Smooth muscle cell (in vitro differentiated cells): ENCODE results near the gene MPPED2. TPM values are rescaled to one million over a fixed set of nuclear protein-coding genes. Genes with fewer than 3 reads are reported as not detected.

Experiments used
- DNase-seq: peaks from one replicate; lab custom pipeline; 2025; ENCODE audit not compliant: unreplicated experiment; lab: John Stamatoyannopoulos, UW
- H2AFZ ChIP-seq: fragments of 200-600 bp; sonication (generic); 2 replicates; pipeline ENCODE4 v1.6.0; 2016; ENCODE audit warnings: antibody characterized with exemption, low read depth, mild to moderate bottlenecking
- H3F3A ChIP-seq: fragments of 200-600 bp; sonication (generic); 2 replicates; pipeline ENCODE4 v1.6.0; 2017; ENCODE audit warnings: antibody characterized with exemption, low read depth
- H3K27ac ChIP-seq: fragments of 200-600 bp; sonication (generic); 2 replicates; pipeline ENCODE4 v1.5.1; 2016; ENCODE audit warnings: low read depth, mild to moderate bottlenecking
- H3K27me3 ChIP-seq: fragments of 200-600 bp; sonication (generic); 2 replicates; pipeline ENCODE4 v1.6.1; 2016; ENCODE audit warnings: low read depth, mild to moderate bottlenecking
- H3K36me3 ChIP-seq: fragments of 200-600 bp; sonication (generic); 2 replicates; pipeline ENCODE4 v1.5.1; 2016; ENCODE audit warnings: low read depth
- H3K4me1 ChIP-seq: fragments of 200-600 bp; sonication (generic); 2 replicates; pipeline ENCODE4 v1.5.1; 2016; ENCODE audit warnings: low read depth
- H3K4me2 ChIP-seq: fragments of 200-600 bp; sonication (generic); 2 replicates; pipeline ENCODE4 v1.6.0; 2016; ENCODE audit warnings: mild to moderate bottlenecking
- H3K4me3 ChIP-seq: fragments of 200-600 bp; sonication (generic); 2 replicates; pipeline ENCODE4 v1.5.1; 2016; ENCODE audit warnings: mild to moderate bottlenecking
- H3K79me2 ChIP-seq: fragments of 200-600 bp; sonication (generic); 2 replicates; pipeline ENCODE4 v1.6.0; 2016; ENCODE audit warnings: low read depth, mild to moderate bottlenecking
- H3K9ac ChIP-seq: fragments of 200-600 bp; sonication (generic); 2 replicates; pipeline ENCODE4 v1.6.0; 2016; ENCODE audit warnings: low read depth
- H3K9me3 ChIP-seq: fragments of 200-600 bp; sonication (generic); replicated peaks from 2 replicates; pipeline ENCODE4 v1.5.1; 2016; ENCODE audit warnings: low read depth
- H4K20me1 ChIP-seq: fragments of 200-600 bp; sonication (generic); 2 replicates; pipeline ENCODE4 v1.6.0; 2016; ENCODE audit warnings: low read depth
- CTCF ChIP-seq: fragments of 200-600 bp; sonication (generic); IDR thresholded peaks from 2 replicates; pipeline ENCODE4 v1.5.1; 2017; ENCODE audit warnings: borderline replicate concordance, mild to moderate bottlenecking, antibody characterized with exemption; ENCODE audit not compliant: insufficient read depth, poor library complexity, severe bottlenecking
- WGBS: methylation state at CpG from one replicate; pipeline ENCODE4 v1.1.7; 2016; ENCODE audit warnings: low lambda C conversion rate; 5-methylcytosine and 5-hydroxymethylcytosine counted together
- polyA plus RNA-seq: library from polyadenylated mRNA; unstranded; fragments of >200 nt; fragmentation: Nextera tagmentation; extraction: Ambion mirVana; gene quantifications from 2 replicates; pipeline ENCODE4 v1.2.1, GENCODE V29; 2016
- total RNA-seq: library from RNA; depleted of rRNA; stranded (reverse); fragments of >200 nt; gene quantifications from 2 replicates; pipeline ENCODE4 v1.2.3, GENCODE V29; 2014

MPPED2 gene
- total and polyA plus RNA-seq, 2 experiments from 2014 or later: 0.82 to 1.4 TPM

GRCh38 chr11:30474151-30474954 lies 111.8 kb downstream of the MPPED2 start:
- no peaks in the 10 kb centered on the region for H3K27me3 ChIP-seq
- no peak for TF ChIP-seq CTCF
- H3K9me3 ChIP-seq: no peaks in the 10 kb centered on the region
- 78% methylated on average over 4 of the region's 4 CpGs for WGBS
- H3K27ac ChIP-seq: no peak overlapping the region
- no peak overlapping the region for H3K4me3 ChIP-seq
- no peaks in the 10 kb centered on the region for H4K20me1 ChIP-seq
- no peak overlapping the region for H3K9ac ChIP-seq
- no peaks in the 10 kb centered on the region for H3F3A ChIP-seq
- DNase-seq: no peak
- no peak overlapping the region for H2AFZ ChIP-seq
- H3K4me1 ChIP-seq: peaks cover 10% of the 10 kb centered on the region
- no peak overlapping the region for H3K4me2 ChIP-seq
- no peaks in the 10 kb centered on the region for H3K36me3 ChIP-seq
- H3K79me2 ChIP-seq: no peaks in the 10 kb centered on the region

- Histone ChIP-seq H3K9me3 (no peaks in the 10 kb centered on the region), H3K9ac (no peak overlapping the region), H2AFZ (no peak overlapping the region), H3K79me2 (no peaks in the 10 kb centered on the region), H3K4me1 (peaks cover 6% of the 10 kb centered on the region), H3K36me3 (no peaks in the 10 kb centered on the region), H3K27ac (no peak overlapping the region), H3F3A (no peaks in the 10 kb centered on the region), H3K27me3 (no peaks in the 10 kb centered on the region), H4K20me1 (no peaks in the 10 kb centered on the region), H3K4me2 (no peak overlapping the region), H3K4me3 (no peak overlapping the region)
- no peak for TF ChIP-seq CTCF
- DNase-seq: no peak
- WGBS: 91% methylated on average over 2 of the region's 2 CpGs
These were observed 114.9 kb downstream of the MPPED2 start for GRCh38 chr11:30471244-30471643.

GRCh38 chr11:30468881-30469280 lies 117.3 kb downstream of the MPPED2 start:
- Histone ChIP-seq H2AFZ (no peak overlapping the region), H4K20me1 (no peaks in the 10 kb centered on the region), H3K36me3 (no peaks in the 10 kb centered on the region), H3F3A (no peaks in the 10 kb centered on the region), H3K4me2 (no peak overlapping the region), H3K9ac (no peak overlapping the region), H3K9me3 (no peaks in the 10 kb centered on the region), H3K27me3 (no peaks in the 10 kb centered on the region), H3K4me1 (peaks cover 6% of the 10 kb centered on the region), H3K4me3 (no peak overlapping the region), H3K79me2 (no peaks in the 10 kb centered on the region), H3K27ac (no peak overlapping the region)
- no peak for TF ChIP-seq CTCF
- DNase-seq: no peak
- WGBS: 97% methylated on average over 2 of the region's 2 CpGs

GRCh38 chr11:30467176-30467575 lies 119.0 kb downstream of the MPPED2 start:
- no peak for DNase-seq
- no peak overlapping the region for H2AFZ ChIP-seq
- H3K9ac ChIP-seq: no peak overlapping the region
- H3K27me3 ChIP-seq: no peaks in the 10 kb centered on the region
- no peaks in the 10 kb centered on the region for H3F3A ChIP-seq
- H3K79me2 ChIP-seq: no peaks in the 10 kb centered on the region
- TF ChIP-seq CTCF: no peak
- H3K36me3 ChIP-seq: no peaks in the 10 kb centered on the region
- H3K9me3 ChIP-seq: no peaks in the 10 kb centered on the region
- no peaks in the 10 kb centered on the region for H4K20me1 ChIP-seq
- H3K4me2 ChIP-seq: no peak overlapping the region
- peaks cover 6% of the 10 kb centered on the region for H3K4me1 ChIP-seq
- H3K4me3 ChIP-seq: no peak overlapping the region
- H3K27ac ChIP-seq: no peak overlapping the region
